Mucosa of stomach (tissue), 1 donor: Measurements from ENCODE around the gene PLD4.

Source experiments
- H3K27me3 ChIP-seq: one replicate; pipeline ENCODE4 v1.7.0; 2013; ENCODE audit warnings: mild to moderate bottlenecking, low read length; ENCODE audit not compliant: control insufficient read depth, insufficient read depth
- H3K36me3 ChIP-seq: one replicate; pipeline ENCODE4 v1.7.0; 2013; ENCODE audit warnings: low read length; ENCODE audit not compliant: control insufficient read depth, insufficient read depth
- H3K4me1 ChIP-seq: one replicate; pipeline ENCODE4 v1.7.0; 2013; ENCODE audit warnings: mild to moderate bottlenecking, low read length; ENCODE audit not compliant: control insufficient read depth, insufficient read depth
- H3K4me3 ChIP-seq: one replicate; pipeline ENCODE4 v1.7.0; 2013; ENCODE audit warnings: low read length
- H3K9ac ChIP-seq: one replicate; pipeline ENCODE4 v1.7.0; 2013; ENCODE audit warnings: mild to moderate bottlenecking, low read length, moderate library complexity
- H3K9me3 ChIP-seq: one replicate; pipeline ENCODE4 v1.7.0; 2013; ENCODE audit warnings: mild to moderate bottlenecking, low read length, moderate library complexity; ENCODE audit not compliant: control insufficient read depth
- donor health status: Pancreatic carcinoma.

The PLD4 gene

DNA sequence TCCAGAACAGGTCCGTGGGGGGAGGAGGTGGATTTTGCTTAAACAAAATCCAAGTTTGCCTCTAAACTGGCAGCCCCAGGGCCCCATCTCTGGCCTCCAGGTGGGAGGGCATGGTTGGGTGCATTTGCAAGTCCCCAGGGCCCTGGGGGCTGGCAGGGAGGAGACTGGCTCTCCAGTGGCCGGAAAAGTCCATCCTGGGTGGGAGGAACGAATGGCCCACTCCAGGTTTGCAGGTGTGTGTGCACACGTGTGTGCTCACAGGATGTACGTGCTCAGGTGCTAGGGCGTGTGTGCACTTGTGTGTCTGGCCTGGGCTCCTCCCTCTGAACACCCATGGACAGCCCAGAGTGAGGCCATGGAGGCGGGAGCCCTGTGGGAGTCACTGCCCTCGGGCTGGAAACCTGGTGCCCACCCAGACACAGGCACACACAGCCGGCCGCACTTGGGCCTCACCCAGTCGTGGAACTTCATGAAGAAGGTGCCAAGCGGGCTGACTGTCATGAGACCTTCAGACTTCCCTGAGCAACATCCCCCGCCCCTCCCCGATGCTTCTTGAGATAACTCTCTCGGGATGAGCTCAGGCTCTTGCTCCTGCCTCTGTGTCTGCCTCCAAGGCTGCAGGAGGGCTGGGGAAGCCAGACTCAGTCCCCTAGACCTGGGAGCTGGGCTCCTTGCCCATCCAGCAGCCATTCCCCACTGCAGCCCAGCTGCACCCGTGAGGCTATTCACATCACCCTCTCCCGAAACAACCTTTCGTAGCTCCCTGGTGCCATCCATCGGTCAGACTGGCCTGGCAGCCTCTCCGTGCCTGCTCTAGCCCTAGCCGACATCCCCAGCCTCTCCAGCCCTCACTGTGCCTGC, 44.1 kb downstream of the PLD4 start:
- H3K4me1 ChIP-seq, result peaks cover 70% of the 10 kb centered on the region
- no peaks in the 10 kb centered on the region for H3K36me3 ChIP-seq
- H3K4me3 ChIP-seq, result peak overlapping the region; percentile 14
- H3K9ac ChIP-seq, result peak overlapping the region; percentile 43
- H3K27me3 ChIP-seq, result peaks cover 23% of the 10 kb centered on the region
- H3K9me3 ChIP-seq, result no peaks in the 10 kb centered on the region

DNA sequence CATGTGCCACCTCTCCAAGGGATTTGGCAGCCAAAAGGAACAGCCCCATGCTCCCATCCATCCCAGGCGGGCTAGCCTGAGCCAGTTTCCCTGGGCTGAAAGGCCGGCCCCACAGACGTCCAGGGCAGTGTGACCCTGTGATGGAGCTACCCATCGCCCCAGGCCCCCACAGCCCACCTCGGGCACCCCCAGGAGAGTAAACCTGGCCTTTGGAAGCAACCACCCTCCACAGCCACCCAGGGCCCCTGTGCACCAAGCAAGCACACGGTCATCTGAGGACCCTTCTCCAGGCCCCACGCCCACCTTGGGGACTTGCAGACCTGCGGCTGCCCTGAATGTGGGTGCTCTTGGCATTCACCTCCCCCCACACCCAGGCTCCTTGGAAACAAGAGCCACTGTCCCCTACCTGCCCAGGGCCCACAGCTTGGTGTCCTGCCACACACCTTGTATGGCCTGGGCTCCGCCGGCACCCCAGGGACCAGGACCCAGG, 45.1 kb downstream of the PLD4 start:
- Histone ChIP-seq H3K36me3 (no peaks in the 10 kb centered on the region), H3K27me3 (peaks cover 27% of the 10 kb centered on the region), H3K9me3 (no peaks in the 10 kb centered on the region), H3K4me1 (peaks cover 79% of the 10 kb centered on the region), H3K9ac (no peak overlapping the region), H3K4me3 (no peak overlapping the region)

DNA sequence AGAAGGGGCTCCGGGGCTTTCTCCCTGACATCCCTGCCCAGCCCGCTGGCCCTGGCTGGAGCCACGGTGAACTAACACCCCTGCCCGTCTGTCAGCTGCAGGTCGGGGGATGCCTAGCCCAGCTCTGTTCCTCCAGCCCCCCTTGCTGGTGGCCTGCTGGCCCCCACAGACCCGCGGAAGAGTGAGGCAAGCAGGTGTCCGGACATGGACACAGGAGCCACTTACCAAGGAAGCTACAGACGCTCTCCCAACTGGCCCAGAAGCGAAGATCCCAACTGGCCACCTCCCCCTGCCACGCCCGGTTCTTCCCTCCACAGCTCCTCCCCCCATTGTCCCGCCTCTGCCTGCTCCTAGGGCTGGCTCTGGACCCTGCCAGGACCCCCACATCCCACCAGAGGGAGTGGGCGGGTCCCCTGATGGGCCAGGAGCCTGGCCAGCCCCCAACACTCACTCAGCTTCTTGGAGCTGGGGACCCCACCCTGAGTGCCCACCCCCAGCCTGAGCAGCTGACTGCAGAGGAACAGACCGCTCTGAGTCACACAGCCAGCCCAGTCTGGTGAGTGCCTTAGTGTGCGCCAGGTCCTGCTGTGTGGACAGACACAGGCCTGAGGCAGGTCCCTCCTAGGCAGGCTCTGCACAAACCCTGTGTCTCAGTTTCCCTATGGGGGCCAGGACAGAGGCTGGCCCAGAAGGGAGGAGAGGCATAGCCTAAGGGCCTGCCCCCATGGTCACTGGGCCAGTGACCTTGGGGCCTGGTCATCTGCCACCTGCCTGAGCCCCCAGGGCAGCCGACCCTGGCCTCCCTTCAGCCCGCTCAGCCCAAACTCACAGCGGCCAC, 45.8 kb downstream of the PLD4 start:
- peaks cover 33% of the 10 kb centered on the region for H3K27me3 ChIP-seq
- peaks cover 86% of the 10 kb centered on the region for H3K4me1 ChIP-seq
- no peak overlapping the region for H3K9ac ChIP-seq
- H3K9me3 ChIP-seq, result no peaks in the 10 kb centered on the region
- H3K36me3 ChIP-seq, result no peaks in the 10 kb centered on the region
- H3K4me3 ChIP-seq, result no peak overlapping the region

DNA sequence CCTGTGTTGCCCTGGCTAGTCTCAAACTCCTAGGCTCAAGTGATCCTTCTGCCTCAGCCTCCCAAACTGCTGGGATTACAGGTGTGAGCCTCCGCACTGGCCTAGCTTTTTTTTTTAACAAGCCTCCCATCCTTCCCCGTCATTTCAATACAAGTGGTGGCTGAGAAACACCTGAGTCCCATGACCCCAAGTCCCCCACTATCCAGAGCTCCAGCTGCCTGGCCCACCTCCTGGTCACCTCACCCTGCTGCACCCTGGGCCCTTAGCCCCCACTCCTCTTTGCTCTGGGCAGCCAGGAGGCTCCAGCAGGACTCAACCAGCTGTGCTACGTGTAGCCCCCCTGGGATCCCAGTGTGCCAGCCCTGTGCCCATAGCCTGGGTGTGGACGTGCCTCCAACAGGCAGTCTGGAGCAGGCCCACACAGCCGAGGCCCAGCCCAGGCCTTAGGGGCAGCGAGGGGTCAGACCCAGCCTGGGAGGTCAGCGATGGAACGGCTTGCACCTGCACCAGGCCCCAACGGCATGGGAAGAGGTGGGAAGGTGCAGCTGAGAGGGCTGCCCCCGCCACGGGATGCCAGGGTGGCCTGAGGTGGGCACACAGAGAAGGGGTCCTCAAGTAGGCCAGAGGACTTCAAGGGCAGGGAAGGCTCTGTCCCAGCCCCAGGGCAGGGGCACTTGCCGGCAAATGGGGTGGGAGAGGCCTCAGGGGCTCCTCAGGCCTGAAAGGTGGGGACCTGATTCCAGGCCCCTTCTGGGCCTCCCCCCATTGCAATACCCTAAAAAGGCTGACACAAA, 47.0 kb downstream of the PLD4 start:
- Histone ChIP-seq H3K36me3 (no peaks in the 10 kb centered on the region), H3K9me3 (no peaks in the 10 kb centered on the region), H3K4me3 (no peak overlapping the region), H3K9ac (peak overlapping the region; percentile 77), H3K4me1 (peaks cover 92% of the 10 kb centered on the region), H3K27me3 (peaks cover 33% of the 10 kb centered on the region)

DNA sequence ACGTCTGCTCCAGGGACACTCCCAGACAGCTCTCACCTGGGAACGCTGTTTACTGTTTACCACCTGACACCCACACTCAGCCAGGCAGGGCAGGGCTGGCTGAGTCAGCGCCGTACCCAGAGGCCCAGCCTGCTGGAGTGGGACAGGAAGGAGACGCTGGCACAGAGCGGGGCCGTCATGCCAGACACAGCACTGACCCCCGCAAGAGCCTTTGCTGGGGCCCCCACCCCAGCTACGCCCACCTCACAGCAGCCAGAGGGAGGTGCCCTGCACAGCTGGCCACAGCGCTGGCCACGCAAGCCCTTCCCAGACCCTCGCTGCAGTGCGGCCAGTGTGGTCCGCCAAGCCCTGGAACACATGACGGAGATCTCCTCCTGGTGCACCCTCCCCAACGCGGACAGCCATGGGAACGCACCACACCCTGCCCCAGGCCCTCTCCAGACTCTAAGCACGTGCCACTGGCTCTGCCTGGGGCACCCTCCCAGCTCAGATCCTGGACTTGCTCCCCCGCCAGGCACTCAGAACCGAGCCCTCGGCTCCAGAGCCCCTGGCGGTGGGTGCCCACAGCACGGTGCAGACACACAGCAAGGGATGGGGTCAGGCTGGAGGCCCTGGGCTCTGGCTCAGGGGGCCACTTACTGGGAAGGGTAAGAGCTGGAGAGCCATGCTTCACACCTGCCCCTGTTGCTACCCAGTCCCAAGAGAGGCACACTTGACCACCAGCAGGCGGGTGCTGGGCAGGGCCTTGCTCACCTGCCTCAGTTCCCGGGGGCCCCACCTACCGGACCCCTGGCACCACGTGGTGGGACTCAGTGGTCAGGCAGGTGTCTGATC, 47.8 kb downstream of the PLD4 start:
- peak overlapping the region; percentile 31 for H3K4me3 ChIP-seq
- H3K4me1 ChIP-seq, result peaks cover 92% of the 10 kb centered on the region
- H3K9ac ChIP-seq, result peak overlapping the region; percentile 77
- no peaks in the 10 kb centered on the region for H3K9me3 ChIP-seq
- no peaks in the 10 kb centered on the region for H3K36me3 ChIP-seq
- H3K27me3 ChIP-seq, result peaks cover 36% of the 10 kb centered on the region

DNA sequence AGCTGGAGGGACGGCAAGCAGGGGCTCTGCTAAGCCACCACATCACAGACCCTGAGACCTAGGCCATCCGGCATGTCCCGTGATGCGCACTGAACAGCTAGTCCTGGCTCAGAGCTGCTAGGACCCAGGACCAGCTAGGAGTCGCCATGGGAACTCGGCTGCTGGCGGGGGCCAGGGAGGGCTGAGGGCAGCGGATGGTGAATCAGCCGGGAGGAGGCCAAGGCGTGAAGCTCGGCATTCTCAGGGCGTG, 48.4 kb downstream of the PLD4 start:
- Histone ChIP-seq H3K9ac (peak overlapping the region; percentile 77), H3K27me3 (peaks cover 36% of the 10 kb centered on the region), H3K36me3 (no peaks in the 10 kb centered on the region), H3K4me1 (peaks cover 91% of the 10 kb centered on the region), H3K9me3 (no peaks in the 10 kb centered on the region), H3K4me3 (peak overlapping the region; percentile 31)

DNA sequence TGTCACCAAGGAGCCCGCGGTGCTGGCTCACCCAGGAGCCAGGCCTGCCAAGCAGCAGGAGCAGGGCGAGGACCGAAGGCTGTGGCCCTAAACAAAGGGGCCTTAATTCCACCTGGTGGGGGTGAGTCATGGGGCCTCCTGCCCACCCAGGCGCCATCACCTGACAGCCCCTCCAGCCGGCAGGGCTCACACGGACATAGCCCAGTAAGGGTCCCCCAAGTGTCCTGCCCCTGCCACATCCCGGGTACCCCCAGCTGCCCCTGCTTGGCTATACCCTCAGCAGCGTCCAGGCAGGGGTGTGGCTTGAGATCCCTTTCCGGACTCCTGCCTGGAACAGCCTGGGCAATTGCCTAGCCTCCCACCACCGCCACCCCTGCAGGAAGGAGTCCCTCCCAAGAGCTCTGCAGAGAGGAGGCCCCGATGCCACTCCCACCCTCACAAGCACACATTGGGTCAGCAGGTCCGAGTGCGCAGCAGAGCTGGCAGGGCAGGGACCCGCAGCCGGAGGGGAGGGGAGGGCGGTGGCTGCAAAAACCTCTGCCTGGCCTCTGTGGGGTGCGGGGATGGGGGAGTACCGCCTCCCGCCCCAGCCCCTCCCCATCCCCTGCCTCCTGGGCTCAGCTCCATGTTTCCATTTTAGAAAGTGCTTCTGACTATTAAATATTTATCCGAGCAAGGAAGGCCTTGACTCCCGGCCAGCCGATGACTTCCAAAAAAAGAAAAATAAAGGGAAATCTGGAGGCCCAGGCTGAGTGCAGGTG, 48.9 kb downstream of the PLD4 start:
- Histone ChIP-seq H3K4me3 (no peak overlapping the region), H3K36me3 (no peaks in the 10 kb centered on the region), H3K9ac (peak overlapping the region; percentile 39), H3K9me3 (no peaks in the 10 kb centered on the region), H3K27me3 (peaks cover 33% of the 10 kb centered on the region), H3K4me1 (peaks cover 88% of the 10 kb centered on the region)

DNA sequence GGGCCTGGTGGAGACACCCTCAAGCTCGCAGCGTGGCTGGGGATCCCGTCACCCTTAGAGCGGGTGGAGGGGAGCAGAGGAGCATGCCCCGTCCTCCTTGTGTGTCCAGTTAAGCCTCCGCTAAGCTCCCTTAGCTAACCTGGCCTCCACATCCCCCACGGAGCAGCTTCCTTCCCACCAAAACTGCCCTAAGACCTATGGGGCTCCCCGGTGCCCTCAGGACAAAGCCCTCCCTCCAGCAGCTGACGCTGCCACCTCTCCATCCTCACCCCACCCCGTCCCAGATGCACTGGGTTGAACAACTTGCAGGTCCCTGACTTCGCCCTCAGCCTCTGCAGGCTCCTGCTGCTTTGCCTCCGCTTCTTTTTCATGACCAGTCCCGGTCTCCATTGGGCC, 49.5 kb downstream of the PLD4 start:
- Histone ChIP-seq H3K4me1 (peaks cover 84% of the 10 kb centered on the region), H3K27me3 (peaks cover 36% of the 10 kb centered on the region), H3K9ac (peak overlapping the region; percentile 39)

DNA sequence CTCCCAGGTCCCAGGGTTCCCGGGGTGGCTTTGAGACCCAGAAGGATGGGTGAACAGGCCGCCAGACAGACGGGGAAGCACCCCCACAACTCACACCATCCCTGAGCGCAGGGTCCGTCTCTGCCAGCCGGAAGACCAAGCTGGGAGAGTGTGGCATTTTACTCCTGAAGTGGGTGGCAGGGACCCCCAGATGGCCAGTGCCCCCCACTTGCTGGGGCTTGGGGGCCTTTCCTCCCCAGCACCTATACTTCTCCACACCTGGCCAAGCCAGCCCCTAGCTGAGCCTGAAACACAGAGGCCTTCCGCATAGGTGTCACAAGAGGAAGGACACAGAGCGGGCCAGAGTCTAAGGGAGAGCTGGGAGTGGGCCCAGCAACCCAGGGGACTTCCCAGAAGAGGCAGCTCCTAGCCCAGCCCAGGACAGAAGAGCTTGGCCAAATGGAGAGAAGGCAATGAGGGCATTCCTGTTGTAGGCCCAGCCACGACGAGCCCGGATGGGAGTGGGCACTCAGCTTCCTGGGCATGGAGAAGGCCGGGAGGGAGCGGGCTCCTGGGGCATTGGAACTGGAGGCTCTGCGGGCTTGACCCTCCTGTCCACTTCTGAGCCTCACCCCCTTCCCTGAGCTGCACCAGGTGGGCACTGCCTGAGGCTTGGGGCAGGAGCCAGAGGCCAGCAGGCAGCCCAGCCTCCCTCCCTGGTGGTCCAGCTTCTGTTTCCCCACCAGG, 50.1 kb downstream of the PLD4 start:
- Histone ChIP-seq H3K4me1 (peaks cover 83% of the 10 kb centered on the region), H3K4me3 (no peak overlapping the region), H3K9me3 (no peaks in the 10 kb centered on the region), H3K36me3 (no peaks in the 10 kb centered on the region), H3K27me3 (peaks cover 39% of the 10 kb centered on the region), H3K9ac (peak overlapping the region; percentile 39)

More for the DNA sequence above, 49.5 kb downstream of the PLD4 start:
- no peaks in the 10 kb centered on the region for H3K36me3 ChIP-seq
- H3K9me3 ChIP-seq, result no peaks in the 10 kb centered on the region
- no peak overlapping the region for H3K4me3 ChIP-seq

DNA sequence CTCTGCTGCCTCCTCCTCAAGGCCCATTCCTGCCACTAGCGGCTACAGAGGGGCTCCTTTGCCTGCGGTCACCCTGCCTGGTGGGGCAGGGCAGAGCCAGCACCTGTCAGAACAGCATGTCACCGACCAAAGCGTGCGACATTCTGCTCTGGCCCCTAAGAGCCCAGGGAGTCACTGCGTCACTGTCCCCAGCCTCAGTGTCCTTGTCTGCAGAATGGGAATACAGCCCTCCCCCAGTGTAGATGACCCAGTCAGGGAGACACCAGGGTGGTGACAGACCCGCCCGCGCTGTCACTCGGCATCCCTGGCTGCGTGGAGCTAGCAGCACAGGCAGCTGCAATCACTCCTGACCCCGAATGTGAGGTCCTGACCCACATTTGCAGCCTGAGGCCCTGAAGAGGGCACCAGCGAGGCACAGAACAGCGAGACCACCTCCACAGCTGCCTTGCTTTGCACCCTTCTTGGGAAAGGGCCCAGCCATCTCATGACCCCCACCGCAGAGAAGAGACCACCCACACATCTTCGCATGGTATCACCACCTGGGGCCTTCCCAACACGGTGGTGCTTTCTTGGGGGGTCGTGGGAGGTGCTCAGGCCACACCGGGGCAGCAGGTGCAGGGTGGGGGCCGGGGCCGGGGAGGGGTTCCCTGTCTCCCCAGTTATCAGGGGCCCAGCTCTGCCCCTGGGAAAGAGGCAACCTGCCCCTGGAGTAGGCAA, 51.0 kb downstream of the PLD4 start:
- no peak overlapping the region for H3K9ac ChIP-seq
- H3K36me3 ChIP-seq, result no peaks in the 10 kb centered on the region
- no peaks in the 10 kb centered on the region for H3K9me3 ChIP-seq
- H3K4me1 ChIP-seq, result peaks cover 77% of the 10 kb centered on the region
- H3K4me3 ChIP-seq, result no peak overlapping the region
- H3K27me3 ChIP-seq, result peaks cover 39% of the 10 kb centered on the region
